Osteocyte (in vitro differentiated cells): ENCODE data around the gene GALNT14. TPM values are rescaled to one million over a fixed set of nuclear protein-coding genes. Genes with fewer than 3 reads are reported as not detected.

Experiments used
- DNase-seq: peaks from one replicate; pipeline ENCODE4 v3.0.0; 2021; ENCODE audit warnings: mixed read lengths; ENCODE audit not compliant: unreplicated experiment; ENCODE audit errors: extremely low spot score
- H3K27ac Mint-ChIP-seq: one replicate; pipeline ENCODE4 v1.8.0; 2021; ENCODE audit warnings: mild to moderate bottlenecking, mixed read lengths; ENCODE audit not compliant: unreplicated experiment
- H3K27me3 Mint-ChIP-seq: one replicate; pipeline ENCODE4 v1.8.0; 2021; ENCODE audit warnings: mixed read lengths; ENCODE audit not compliant: unreplicated experiment
- H3K36me3 Mint-ChIP-seq: one replicate; pipeline ENCODE4 v1.8.0; 2021; ENCODE audit warnings: mixed read lengths; ENCODE audit not compliant: unreplicated experiment
- H3K4me1 Mint-ChIP-seq: one replicate; pipeline ENCODE4 v1.8.0; 2021; ENCODE audit warnings: mixed read lengths; ENCODE audit not compliant: unreplicated experiment
- H3K4me3 Mint-ChIP-seq: one replicate; pipeline ENCODE4 v1.8.0; 2021; ENCODE audit warnings: mild to moderate bottlenecking, moderate library complexity, mixed read lengths; ENCODE audit not compliant: unreplicated experiment
- H3K9me3 Mint-ChIP-seq: one replicate; pipeline ENCODE4 v1.8.0; 2021; ENCODE audit warnings: mixed read lengths; ENCODE audit not compliant: unreplicated experiment
- total RNA-seq: library from RNA; stranded (reverse); gene quantifications from 2 replicates; pipeline ENCODE4 v1.2.1, GENCODE V29; 2021
- TF ChIP-seq, protein P1 (sequence below): fragments of 200-600 bp; sonication (generic); IDR thresholded peaks from 2 replicates; pipeline ENCODE4 v1.5.0; 2021; ENCODE audit warnings: antibody characterized with exemption, mild to moderate bottlenecking, moderate library complexity

The GALNT14 gene
- total RNA-seq, 1 donor from 2014 or later: 4.1 TPM

DNA sequence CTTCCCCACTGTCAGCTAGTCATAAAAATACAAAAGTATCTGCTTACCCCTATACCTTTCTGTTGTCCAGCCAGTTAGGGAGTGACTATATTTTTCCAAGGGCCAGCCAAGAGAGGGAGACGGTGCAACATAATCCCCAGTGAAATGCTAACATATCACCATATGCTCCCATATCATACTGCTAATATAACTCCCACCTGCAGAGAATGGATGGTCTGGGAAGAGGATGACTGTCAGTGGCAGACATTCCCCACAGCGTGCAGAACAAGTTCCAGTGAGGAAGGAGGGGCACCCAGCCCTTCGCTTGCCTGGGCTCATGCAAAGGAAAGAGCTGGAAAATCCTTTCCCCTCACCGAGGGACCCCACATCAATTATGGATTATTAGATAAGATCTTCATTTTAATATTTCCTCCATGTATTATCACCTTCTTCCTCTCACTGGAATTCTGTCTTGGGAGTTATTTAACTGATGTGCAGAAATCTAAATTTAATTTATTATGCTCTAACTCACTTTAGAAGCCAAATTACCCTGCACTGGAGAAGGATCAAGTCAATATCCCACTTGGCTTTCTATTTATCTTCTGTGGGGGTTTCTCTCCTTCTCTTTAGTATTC lies 135.6 kb downstream of the GALNT14 start:
- TF ChIP-seq, protein P1, sequence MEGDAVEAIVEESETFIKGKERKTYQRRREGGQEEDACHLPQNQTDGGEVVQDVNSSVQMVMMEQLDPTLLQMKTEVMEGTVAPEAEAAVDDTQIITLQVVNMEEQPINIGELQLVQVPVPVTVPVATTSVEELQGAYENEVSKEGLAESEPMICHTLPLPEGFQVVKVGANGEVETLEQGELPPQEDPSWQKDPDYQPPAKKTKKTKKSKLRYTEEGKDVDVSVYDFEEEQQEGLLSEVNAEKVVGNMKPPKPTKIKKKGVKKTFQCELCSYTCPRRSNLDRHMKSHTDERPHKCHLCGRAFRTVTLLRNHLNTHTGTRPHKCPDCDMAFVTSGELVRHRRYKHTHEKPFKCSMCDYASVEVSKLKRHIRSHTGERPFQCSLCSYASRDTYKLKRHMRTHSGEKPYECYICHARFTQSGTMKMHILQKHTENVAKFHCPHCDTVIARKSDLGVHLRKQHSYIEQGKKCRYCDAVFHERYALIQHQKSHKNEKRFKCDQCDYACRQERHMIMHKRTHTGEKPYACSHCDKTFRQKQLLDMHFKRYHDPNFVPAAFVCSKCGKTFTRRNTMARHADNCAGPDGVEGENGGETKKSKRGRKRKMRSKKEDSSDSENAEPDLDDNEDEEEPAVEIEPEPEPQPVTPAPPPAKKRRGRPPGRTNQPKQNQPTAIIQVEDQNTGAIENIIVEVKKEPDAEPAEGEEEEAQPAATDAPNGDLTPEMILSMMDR: no peak
- DNase-seq: no peak
- H3K27ac Mint-ChIP-seq: no peak overlapping the region
- H3K4me3 Mint-ChIP-seq: no peak overlapping the region
- no peaks in the 10 kb centered on the region for H3K27me3 Mint-ChIP-seq
- no peaks in the 10 kb centered on the region for H3K9me3 Mint-ChIP-seq
- no peaks in the 10 kb centered on the region for H3K36me3 Mint-ChIP-seq
- H3K4me1 Mint-ChIP-seq: no peaks in the 10 kb centered on the region

DNA sequence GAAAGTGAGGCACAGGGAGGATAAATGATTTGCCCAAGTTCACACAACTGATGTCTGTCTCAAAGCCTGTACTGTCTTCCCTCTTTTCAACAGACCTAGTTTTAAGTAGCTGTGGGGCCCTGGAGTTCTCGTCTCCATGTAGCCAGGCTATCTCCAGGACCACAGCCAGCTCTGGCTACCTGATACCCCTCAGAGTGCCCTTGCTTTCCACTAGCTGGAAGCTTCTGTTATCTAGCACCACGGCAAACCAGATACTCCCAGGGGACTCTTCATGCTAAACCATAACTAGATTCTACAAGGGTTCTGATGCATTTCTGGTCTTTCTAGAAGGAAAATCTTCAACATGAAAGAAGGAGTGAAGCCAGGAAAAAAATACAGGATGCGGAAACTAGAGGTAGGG lies 137.3 kb downstream of the GALNT14 start:
- DNase-seq: no peak
- TF ChIP-seq, protein P1: no peak
- H3K4me1 Mint-ChIP-seq: no peaks in the 10 kb centered on the region
- H3K9me3 Mint-ChIP-seq: no peaks in the 10 kb centered on the region
- no peaks in the 10 kb centered on the region for H3K36me3 Mint-ChIP-seq
- H3K27ac Mint-ChIP-seq: no peak overlapping the region
- no peak overlapping the region for H3K4me3 Mint-ChIP-seq
- no peaks in the 10 kb centered on the region for H3K27me3 Mint-ChIP-seq

DNA sequence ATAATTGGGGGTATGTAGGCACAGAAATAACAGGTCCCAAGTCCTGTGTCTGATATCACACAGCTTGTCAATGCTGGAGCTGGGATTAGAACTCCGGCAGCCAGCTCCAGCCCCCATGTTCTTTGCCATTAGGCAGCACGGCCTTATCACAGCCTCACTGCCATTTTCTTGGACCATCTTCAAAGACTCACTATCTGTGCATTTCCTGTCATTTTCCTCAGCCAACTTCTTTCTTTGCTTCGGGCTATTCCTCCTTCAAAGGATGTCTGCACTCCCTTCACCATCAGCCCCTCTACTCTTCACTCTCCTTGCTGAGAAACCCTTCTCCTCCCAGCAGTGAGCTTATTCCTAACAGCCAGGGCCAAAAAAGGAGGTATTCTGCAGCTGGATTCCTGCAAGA lies 139.6 kb downstream of the GALNT14 start:
- Mint-ChIP-seq H3K4me3 (no peak overlapping the region), H3K27ac (no peak overlapping the region), H3K36me3 (no peaks in the 10 kb centered on the region), H3K27me3 (no peaks in the 10 kb centered on the region), H3K9me3 (no peaks in the 10 kb centered on the region), H3K4me1 (no peaks in the 10 kb centered on the region)
- no peak for DNase-seq
- TF ChIP-seq, protein P1: no peak

DNA sequence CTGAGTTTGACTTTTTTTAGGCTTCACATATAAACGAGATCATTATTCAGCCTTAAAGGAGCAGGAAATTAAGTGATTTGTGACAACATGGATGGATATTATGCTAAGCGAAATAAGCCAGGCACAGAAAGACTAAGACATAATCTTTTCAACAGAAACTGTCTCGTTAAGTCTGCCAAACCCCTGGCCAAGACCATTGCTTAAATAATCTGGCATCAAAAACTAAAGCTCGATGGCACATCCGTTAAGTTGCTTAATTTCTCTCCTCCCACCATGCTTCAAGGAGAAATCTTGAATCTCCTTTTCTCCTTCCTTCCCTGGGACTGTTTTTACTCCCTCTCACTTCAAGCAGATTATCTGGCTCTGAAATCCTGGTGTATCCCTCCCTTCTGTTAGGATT lies 140.3 kb downstream of the GALNT14 start:
- Mint-ChIP-seq H3K36me3 (no peaks in the 10 kb centered on the region), H3K27me3 (no peaks in the 10 kb centered on the region), H3K27ac (no peak overlapping the region), H3K4me1 (no peaks in the 10 kb centered on the region), H3K9me3 (no peaks in the 10 kb centered on the region), H3K4me3 (no peak overlapping the region)
- TF ChIP-seq, protein P1: no peak
- DNase-seq: no peak

DNA sequence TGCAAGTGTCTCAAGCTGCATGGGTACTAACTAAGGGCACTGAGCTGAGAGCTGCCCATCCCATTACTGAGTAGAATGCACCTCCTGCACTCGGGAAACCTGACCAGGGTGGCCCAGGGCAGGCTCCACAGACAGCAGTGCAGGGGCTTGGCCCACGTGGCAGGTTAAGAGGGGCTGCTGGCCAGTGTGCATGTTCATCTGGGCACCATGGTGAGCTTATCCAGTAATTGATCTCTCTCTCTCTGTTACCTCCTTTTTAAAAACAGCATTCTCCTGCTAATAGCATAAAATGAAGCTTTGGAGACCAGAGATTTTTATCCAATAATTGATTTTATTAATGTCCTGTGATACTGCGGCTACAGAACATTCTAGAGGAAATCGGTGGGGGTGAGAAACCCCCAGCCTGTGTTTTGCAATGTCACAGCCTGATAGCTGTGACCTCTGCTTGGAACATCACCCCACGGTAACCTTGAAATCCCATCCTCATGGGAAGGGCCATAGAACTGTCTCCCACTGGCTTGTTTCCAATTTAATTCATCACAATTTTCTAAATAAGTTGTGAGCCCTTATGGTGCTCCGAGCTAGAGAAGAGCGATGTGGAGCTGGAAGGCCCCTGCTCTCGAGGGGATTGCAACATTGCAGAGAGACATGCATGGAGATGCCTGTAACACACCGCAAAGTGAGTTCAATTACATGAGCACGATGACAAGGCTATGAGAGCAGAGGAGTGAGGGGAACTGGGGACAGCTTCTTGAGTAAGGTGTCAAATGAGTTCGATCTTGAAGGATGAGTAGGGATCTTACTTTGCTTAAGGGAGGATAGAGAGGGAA lies 143.8 kb downstream of the GALNT14 start:
- TF ChIP-seq, protein P1: no peak
- Mint-ChIP-seq H3K4me1 (no peaks in the 10 kb centered on the region), H3K4me3 (no peak overlapping the region), H3K27ac (no peak overlapping the region), H3K9me3 (no peaks in the 10 kb centered on the region), H3K27me3 (no peaks in the 10 kb centered on the region), H3K36me3 (no peaks in the 10 kb centered on the region)
- DNase-seq: no peak
